Measurements from ENCODE around the gene HECTD1.

- TF ChIP-seq CTCF (IDR thresholded peaks at IDR 0.05; ENCODE audit: insufficient read depth, low read length) (no peak), REST (IDR thresholded peaks at IDR 0.05; ENCODE audit: insufficient replicate concordance, low read depth) (no peak), GABPA (IDR thresholded peaks at IDR 0.05; ENCODE audit: low read depth) (no peak)
These were observed 93.8 kb downstream of the HECTD1 start for GRCh38 chr14:31113794-31114193.

Data from HL-60 (cell line).